ENCODE data around the gene COX11.

GRCh38 chr17:54945231-54945630 lies 23.2 kb downstream of the COX11 start:
- TF ChIP-seq CTCF (conservative IDR thresholded peaks at IDR 0.05; ENCODE audit: low read length), result no peak
- no peak for TF ChIP-seq EZH2phosphoT487 (IDR thresholded peaks at IDR 0.05; ENCODE audit: borderline replicate concordance)
